OCI-LY3 (cell line): ENCODE measurements around the gene TLR3.

Experiments
- EZH2phosphoT487 ChIP-seq: fragments of 200-600 bp; shearing (Covaris generic); IDR thresholded peaks from 2 replicates; pipeline ENCODE4 v1.6.1; 2018; ENCODE audit warnings: antibody characterized with exemption, mixed run types, low read depth
- TF ChIP-seq, protein P1 (sequence below): fragments of 200-600, 300-600 bp; sonication (generic); IDR thresholded peaks from 2 replicates; pipeline ENCODE4 v1.5.1; 2014; ENCODE audit warnings: antibody characterized with exemption, low read length, low read depth

DNA sequence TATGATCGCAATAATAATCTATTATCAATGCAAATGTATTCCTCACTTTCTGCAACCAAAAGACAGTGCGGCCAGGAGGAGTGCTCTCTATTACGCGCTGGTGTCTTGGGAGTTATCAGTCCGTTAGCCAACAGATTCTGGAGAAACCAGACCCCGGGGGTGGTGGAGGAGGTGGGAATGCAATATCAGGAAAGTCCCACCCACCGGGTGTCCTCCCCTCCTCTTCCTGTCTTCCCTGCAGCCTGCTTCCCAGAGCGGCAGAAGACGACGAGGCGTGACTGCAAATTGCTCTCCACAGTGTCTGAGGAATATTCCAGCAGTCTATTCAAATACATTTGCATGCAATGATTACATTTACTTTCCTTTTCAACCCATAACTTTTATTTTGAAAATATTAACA is 17.9 kb upstream of the TLR3 start:
- TF ChIP-seq, protein P1, sequence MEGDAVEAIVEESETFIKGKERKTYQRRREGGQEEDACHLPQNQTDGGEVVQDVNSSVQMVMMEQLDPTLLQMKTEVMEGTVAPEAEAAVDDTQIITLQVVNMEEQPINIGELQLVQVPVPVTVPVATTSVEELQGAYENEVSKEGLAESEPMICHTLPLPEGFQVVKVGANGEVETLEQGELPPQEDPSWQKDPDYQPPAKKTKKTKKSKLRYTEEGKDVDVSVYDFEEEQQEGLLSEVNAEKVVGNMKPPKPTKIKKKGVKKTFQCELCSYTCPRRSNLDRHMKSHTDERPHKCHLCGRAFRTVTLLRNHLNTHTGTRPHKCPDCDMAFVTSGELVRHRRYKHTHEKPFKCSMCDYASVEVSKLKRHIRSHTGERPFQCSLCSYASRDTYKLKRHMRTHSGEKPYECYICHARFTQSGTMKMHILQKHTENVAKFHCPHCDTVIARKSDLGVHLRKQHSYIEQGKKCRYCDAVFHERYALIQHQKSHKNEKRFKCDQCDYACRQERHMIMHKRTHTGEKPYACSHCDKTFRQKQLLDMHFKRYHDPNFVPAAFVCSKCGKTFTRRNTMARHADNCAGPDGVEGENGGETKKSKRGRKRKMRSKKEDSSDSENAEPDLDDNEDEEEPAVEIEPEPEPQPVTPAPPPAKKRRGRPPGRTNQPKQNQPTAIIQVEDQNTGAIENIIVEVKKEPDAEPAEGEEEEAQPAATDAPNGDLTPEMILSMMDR, result no peak
- no peak for TF ChIP-seq EZH2phosphoT487
